ENCODE measurements around the gene EGR4. TPM values are rescaled to one million over a fixed set of nuclear protein-coding genes. Genes with fewer than 3 reads are reported as not detected.
A peak's percentile ranks its signal among the peaks of the same experiment; 100 is the strongest.

Gene EGR4
- polyA plus RNA-seq, 2 of the 4 experiments (the other 2 are of a cell fraction) = 0.03 TPM; not detected in 1

GRCh38 chr2:73324126-73324725 is 30.9 kb upstream of the EGR4 start:
- DNase-seq (ENCODE audit: low read depth in 1 of 2, low spot score in 1 of 2) (no peak), ATAC-seq (no peak), FAIRE-seq (no peak)
- H3K4me1 ChIP-seq = no peaks in the 10 kb centered on the region
- POLR2A ChIA-PET = no interaction called here
- no peak overlapping the region for H3K27ac ChIP-seq
- no peak overlapping the region for H3K4me2 ChIP-seq
- H3K9me3 ChIP-seq = no peaks in the 10 kb centered on the region
- WGBS (ENCODE audit: missing lambda C conversion rate) = 13% methylated on average over 13 of the region's 13 CpGs
- TF ChIP-seq MAFK (IDR thresholded peaks at IDR 0.05; ENCODE audit: partially characterized antibody) = no peak
- CTCF ChIA-PET = interaction anchor here (1.4 kb wide), 1 partner anchor 30 kb away, joined by 3 read pairs; no protein-coding TSS in a partner anchor
- H3K4me3 ChIP-seq = no peak overlapping the region

GRCh38 chr2:73323551-73323950 is 30.2 kb upstream of the EGR4 start:
- DNase-seq (ENCODE audit: low read depth in 1 of 2, low spot score in 1 of 2) (no peak), ATAC-seq (peak; percentile 57 to 63; a peak in 5 of 6 replicates)

GRCh38 chr2:73314441-73314840 is 21.1 kb upstream of the EGR4 start:
- ChIA-PET POLR2A (no interaction called here), CTCF (interaction anchor here (0.6 to 1.3 kb wide), 2 partner anchors 24 to 1618 kb away, joined by 3 read pairs; no protein-coding TSS in a partner anchor)
- 81% methylated on average over 2 of the region's 2 CpGs for WGBS (ENCODE audit: missing lambda C conversion rate)
- DNase-seq (ENCODE audit: low read depth in 1 of 2, low spot score in 1 of 2) (no peak), ATAC-seq (peak in 1 of 2 experiments; percentile 11; a peak in 1 of 6 replicates), FAIRE-seq (no peak)
- Histone ChIP-seq H3K4me3 (no peak overlapping the region), H3K27ac (no peak overlapping the region), H3K4me2 (no peak overlapping the region), H3K9me3 (no peaks in the 10 kb centered on the region), H3K4me1 (no peaks in the 10 kb centered on the region)
- no peak for TF ChIP-seq FOXS1 (CRISPR knock-in tag; IDR thresholded peaks at IDR 0.05)
- no peak for TF ChIP-seq ELK1 (IDR thresholded peaks at IDR 0.05; ENCODE audit: low read depth, low read length)
- no peak for TF ChIP-seq PBX3 (IDR thresholded peaks at IDR 0.05)
- TF ChIP-seq KDM1A (IDR thresholded peaks at IDR 0.05; ENCODE audit: low read depth) = no peak
- TF ChIP-seq ZFP36 (IDR thresholded peaks at IDR 0.05; ENCODE audit: borderline replicate concordance, partially characterized antibody) = no peak
- TF ChIP-seq HOXB13 (CRISPR knock-in tag; IDR thresholded peaks at IDR 0.05; ENCODE audit: low read depth) = no peak
- TF ChIP-seq MAFK (IDR thresholded peaks at IDR 0.05; ENCODE audit: partially characterized antibody) = no peak
- TF ChIP-seq KDM5A (IDR thresholded peaks at IDR 0.05) = no peak
- no peak for TF ChIP-seq CTCF (IDR thresholded peaks at IDR 0.05)
- TF ChIP-seq CHD2 (IDR thresholded peaks at IDR 0.05; ENCODE audit: low read length, partially characterized antibody) = no peak
- TF ChIP-seq NPAS2 (CRISPR knock-in tag; IDR thresholded peaks at IDR 0.05; ENCODE audit: borderline replicate concordance) = no peak
- no peak for TF ChIP-seq HOXA7 (CRISPR knock-in tag; IDR thresholded peaks at IDR 0.05)
- no peak for TF ChIP-seq ESRRA (IDR thresholded peaks at IDR 0.05; ENCODE audit: borderline replicate concordance, low read length)
- TF ChIP-seq BHLHE40 (IDR thresholded peaks at IDR 0.05; ENCODE audit: low read depth, low read length) = no peak
- TF ChIP-seq RAD21 (conservative IDR thresholded peaks at IDR 0.05 in 1 of 2, IDR thresholded peaks at IDR 0.05 in 1 of 2) = no peak
- TF ChIP-seq EHMT2 (IDR thresholded peaks at IDR 0.05; ENCODE audit: low read depth) = no peak

More at GRCh38 chr2:73323551-73323950, 30.2 kb upstream of the EGR4 start:
- Histone ChIP-seq H3K9me3 (no peaks in the 10 kb centered on the region), H3K4me2 (no peak overlapping the region), H3K4me3 (no peak overlapping the region), H3K27ac (no peak overlapping the region), H3K4me1 (no peaks in the 10 kb centered on the region)
- POLR2A ChIA-PET = no interaction called here
- CTCF ChIA-PET = interaction anchor here (1.4 kb wide), 1 partner anchor 30 kb away, joined by 3 read pairs; no protein-coding TSS in a partner anchor
- FAIRE-seq = no peak
- TF ChIP-seq HES2 (IDR thresholded peaks at IDR 0.05) (no peak), TP53 (CRISPR knock-in tag; IDR thresholded peaks at IDR 0.05) (no peak), EHMT2 (IDR thresholded peaks at IDR 0.05; ENCODE audit: low read depth) (no peak), ZNF302 (CRISPR knock-in tag; IDR thresholded peaks at IDR 0.05) (no peak), BHLHE40 (IDR thresholded peaks at IDR 0.05; ENCODE audit: low read depth, low read length) (no peak), GATA3 (IDR thresholded peaks at IDR 0.05; ENCODE audit: borderline replicate concordance) (no peak), E2F6 (IDR thresholded peaks at IDR 0.05; ENCODE audit: borderline replicate concordance, low read depth) (no peak), CBX8 (IDR thresholded peaks at IDR 0.05) (no peak), FOSB (CRISPR knock-in tag; IDR thresholded peaks at IDR 0.05) (no peak), NPAS2 (CRISPR knock-in tag; IDR thresholded peaks at IDR 0.05; ENCODE audit: borderline replicate concordance) (no peak), BCL3 (IDR thresholded peaks at IDR 0.05) (no peak), SREBF2 (IDR thresholded peaks at IDR 0.05) (no peak), JUNB (IDR thresholded peaks at IDR 0.05) (no peak), HEYL (CRISPR knock-in tag; IDR thresholded peaks at IDR 0.05) (no peak), TFCP2L1 (CRISPR knock-in tag; IDR thresholded peaks at IDR 0.05) (no peak), HOXA7 (CRISPR knock-in tag; IDR thresholded peaks at IDR 0.05) (no peak), RARB (CRISPR knock-in tag; IDR thresholded peaks at IDR 0.05) (no peak), HOXB5 (CRISPR knock-in tag; IDR thresholded peaks at IDR 0.05) (no peak), HOXB13 (CRISPR knock-in tag; IDR thresholded peaks at IDR 0.05; ENCODE audit: low read depth) (no peak)
- WGBS (ENCODE audit: missing lambda C conversion rate) = under 1% methylated on average over 5 of the region's 5 CpGs
